ENCODE data around the gene CASP4. TPM values are rescaled to one million over a fixed set of nuclear protein-coding genes. Genes with fewer than 3 reads are reported as not detected.

Gene CASP4
- total and polyA plus RNA-seq, 2 of the 4 experiments (the other 2 are of a cell fraction) = 82.5 to 91.9 TPM

DNA sequence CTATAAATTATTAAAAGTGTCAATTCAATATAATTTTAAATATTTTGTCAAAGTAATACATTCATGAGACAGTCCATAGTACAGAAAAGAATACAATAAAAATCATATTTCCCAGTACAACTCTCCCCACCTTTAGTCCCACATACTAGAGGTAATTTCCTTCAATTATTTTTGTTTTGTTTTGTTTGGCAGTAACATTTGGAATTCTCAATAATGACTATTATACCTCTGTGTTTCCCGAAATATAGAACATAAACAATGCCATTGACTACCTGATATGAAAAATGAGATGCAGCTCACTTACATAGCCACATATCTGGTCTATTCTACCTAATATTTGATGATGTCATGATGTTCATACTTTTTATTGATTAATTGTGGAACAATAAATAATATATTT is 24.4 kb upstream of the CASP4 start:
- dilution Hi-C loops (cut with HindIII; ENCODE audit: low sequenced_read_pairs, unreplicated experiment) = no loop called here
- no peak overlapping the region for H3K56ac ChIP-seq (ENCODE audit: extremely low read depth, insufficient read depth, low read length)
- no peak overlapping the region for H2BK15ac ChIP-seq (ENCODE audit: low read depth, low read length)
- BruUV-seq (replicated peaks) = no TSS peak
- H2BK120ac ChIP-seq (ENCODE audit: low read depth, low read length) = no peak overlapping the region
- DNase-seq (no peak), ATAC-seq (ENCODE audit: low read depth) (no peak)
- H3K18ac ChIP-seq (ENCODE audit: low read depth, low read length) = no peak overlapping the region
- H3K27me3 ChIP-seq (ENCODE audit: control insufficient read depth, insufficient read depth, low read length) = no peaks in the 10 kb centered on the region
- H4K20me1 ChIP-seq (ENCODE audit: insufficient read depth, low read length) = no peaks in the 10 kb centered on the region
- no peak overlapping the region for H4K8ac ChIP-seq (ENCODE audit: low read depth in 2 of 2, low read length in 2 of 2)
- no peaks in the 10 kb centered on the region for H3K4me1 ChIP-seq (ENCODE audit: control insufficient read depth, insufficient read depth, low read length)
- no peak overlapping the region for H2AK5ac ChIP-seq (ENCODE audit: low read depth, low read length)
- H3K9me3 ChIP-seq (ENCODE audit: control insufficient read depth, insufficient read depth, low read length) = no peaks in the 10 kb centered on the region
- POLR2A ChIA-PET (ENCODE audit: unreplicated experiment) = no interaction called here
- H3K36me3 ChIP-seq (ENCODE audit: control insufficient read depth, insufficient read depth, low read length) = no peaks in the 10 kb centered on the region
- WGBS, 2 experiments (ENCODE audit: extremely low coverage in 2 of 2, insufficient read length in 1 of 2) = no CpG with 5 or more reads among the region's 1 CpG
- H2AK9ac ChIP-seq (replicated peaks; ENCODE audit: low read depth, low read length, poor library complexity) = no peak overlapping the region
- H3K4me3 ChIP-seq (ENCODE audit: insufficient read depth, low read depth, low read length) = no peak overlapping the region
- H3K14ac ChIP-seq (replicated peaks; ENCODE audit: low read depth, low read length) = no peak overlapping the region
- H4K91ac ChIP-seq (ENCODE audit: insufficient read depth, low read depth, low read length) = no peak overlapping the region
- no peak overlapping the region for H2AFZ ChIP-seq (replicated peaks; ENCODE audit: low read length, poor library complexity)
- no peak overlapping the region for H3K23ac ChIP-seq (ENCODE audit: low read depth, low read length)
- H2BK5ac ChIP-seq (ENCODE audit: low read depth, low read length, poor library complexity, severe bottlenecking) = no peak overlapping the region
- no peak overlapping the region for H3K4me2 ChIP-seq (ENCODE audit: low read depth, low read length)
- no peak overlapping the region for H3K9ac ChIP-seq (ENCODE audit: low read depth, low read length)
- TF ChIP-seq RFX5 (IDR thresholded peaks at IDR 0.05; ENCODE audit: low read depth, low read length) (no peak), CHD1 (IDR thresholded peaks at IDR 0.05; ENCODE audit: low read depth, low read length) (no peak), RCOR1 (IDR thresholded peaks at IDR 0.05; ENCODE audit: insufficient replicate concordance, low read length) (no peak), FOS (IDR thresholded peaks at IDR 0.05; ENCODE audit: low read depth, low read length) (no peak), CEBPB (IDR thresholded peaks at IDR 0.05; ENCODE audit: low read depth, low read length) (no peak), BHLHE40 (IDR thresholded peaks at IDR 0.05; ENCODE audit: low read depth, low read length) (no peak), RAD21 (IDR thresholded peaks at IDR 0.05; ENCODE audit: low read length) (no peak), NFE2L2 (IDR thresholded peaks at IDR 0.05; ENCODE audit: low read depth, low read length) (no peak), MAZ (IDR thresholded peaks at IDR 0.05; ENCODE audit: borderline replicate concordance, low read depth, low read length) (no peak), MXI1 (IDR thresholded peaks at IDR 0.05; ENCODE audit: borderline replicate concordance, low read depth, low read length) (no peak), MAFK (IDR thresholded peaks at IDR 0.05; ENCODE audit: low read depth, low read length) (no peak), POLR2A (IDR thresholded peaks at IDR 0.05; ENCODE audit: low read depth, low read length) (no peak), SMC3 (IDR thresholded peaks at IDR 0.05; ENCODE audit: low read depth, low read length) (no peak)
- TF ChIP-seq, protein P1, sequence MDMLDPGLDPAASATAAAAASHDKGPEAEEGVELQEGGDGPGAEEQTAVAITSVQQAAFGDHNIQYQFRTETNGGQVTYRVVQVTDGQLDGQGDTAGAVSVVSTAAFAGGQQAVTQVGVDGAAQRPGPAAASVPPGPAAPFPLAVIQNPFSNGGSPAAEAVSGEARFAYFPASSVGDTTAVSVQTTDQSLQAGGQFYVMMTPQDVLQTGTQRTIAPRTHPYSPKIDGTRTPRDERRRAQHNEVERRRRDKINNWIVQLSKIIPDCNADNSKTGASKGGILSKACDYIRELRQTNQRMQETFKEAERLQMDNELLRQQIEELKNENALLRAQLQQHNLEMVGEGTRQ (IDR thresholded peaks at IDR 0.05; ENCODE audit: low read depth, low read length) = no peak
- TF ChIP-seq, protein P2, sequence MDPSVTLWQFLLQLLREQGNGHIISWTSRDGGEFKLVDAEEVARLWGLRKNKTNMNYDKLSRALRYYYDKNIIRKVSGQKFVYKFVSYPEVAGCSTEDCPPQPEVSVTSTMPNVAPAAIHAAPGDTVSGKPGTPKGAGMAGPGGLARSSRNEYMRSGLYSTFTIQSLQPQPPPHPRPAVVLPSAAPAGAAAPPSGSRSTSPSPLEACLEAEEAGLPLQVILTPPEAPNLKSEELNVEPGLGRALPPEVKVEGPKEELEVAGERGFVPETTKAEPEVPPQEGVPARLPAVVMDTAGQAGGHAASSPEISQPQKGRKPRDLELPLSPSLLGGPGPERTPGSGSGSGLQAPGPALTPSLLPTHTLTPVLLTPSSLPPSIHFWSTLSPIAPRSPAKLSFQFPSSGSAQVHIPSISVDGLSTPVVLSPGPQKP (IDR thresholded peaks at IDR 0.05; ENCODE audit: borderline replicate concordance, low read depth, low read length) = no peak
- TF ChIP-seq, protein P3, sequence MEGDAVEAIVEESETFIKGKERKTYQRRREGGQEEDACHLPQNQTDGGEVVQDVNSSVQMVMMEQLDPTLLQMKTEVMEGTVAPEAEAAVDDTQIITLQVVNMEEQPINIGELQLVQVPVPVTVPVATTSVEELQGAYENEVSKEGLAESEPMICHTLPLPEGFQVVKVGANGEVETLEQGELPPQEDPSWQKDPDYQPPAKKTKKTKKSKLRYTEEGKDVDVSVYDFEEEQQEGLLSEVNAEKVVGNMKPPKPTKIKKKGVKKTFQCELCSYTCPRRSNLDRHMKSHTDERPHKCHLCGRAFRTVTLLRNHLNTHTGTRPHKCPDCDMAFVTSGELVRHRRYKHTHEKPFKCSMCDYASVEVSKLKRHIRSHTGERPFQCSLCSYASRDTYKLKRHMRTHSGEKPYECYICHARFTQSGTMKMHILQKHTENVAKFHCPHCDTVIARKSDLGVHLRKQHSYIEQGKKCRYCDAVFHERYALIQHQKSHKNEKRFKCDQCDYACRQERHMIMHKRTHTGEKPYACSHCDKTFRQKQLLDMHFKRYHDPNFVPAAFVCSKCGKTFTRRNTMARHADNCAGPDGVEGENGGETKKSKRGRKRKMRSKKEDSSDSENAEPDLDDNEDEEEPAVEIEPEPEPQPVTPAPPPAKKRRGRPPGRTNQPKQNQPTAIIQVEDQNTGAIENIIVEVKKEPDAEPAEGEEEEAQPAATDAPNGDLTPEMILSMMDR (conservative IDR thresholded peaks at IDR 0.05; ENCODE audit: low read depth, low read length) = no peak
- no peak overlapping the region for H2BK20ac ChIP-seq (ENCODE audit: low read depth, low read length)
- intact Hi-C loops (cut with micrococcal nuclease) = no loop called here
- in situ Hi-C loops (cut with MboI; ENCODE audit: low sequenced_read_pairs) = no loop called here
- H3K4ac ChIP-seq (ENCODE audit: low read depth, low read length) = no peak overlapping the region
- CTCF ChIA-PET = no interaction called here
- no peak overlapping the region for H4K5ac ChIP-seq (ENCODE audit: low read depth, low read length)
- H3K9me1 ChIP-seq (ENCODE audit: insufficient read depth, low read length) = 0 out of 2 replicates have a peak, but pooled peaks cover 3% of the 10 kb centered on the region
- no peak overlapping the region for H3K27ac ChIP-seq (ENCODE audit: insufficient read depth, low read length)
- no peaks in the 10 kb centered on the region for H3K79me1 ChIP-seq (ENCODE audit: low read depth in 1 of 2, low read length in 2 of 2)
